H9 (cell line): ENCODE measurements around the gene HIP1R. TPM values are rescaled to one million over a fixed set of nuclear protein-coding genes. Genes with fewer than 3 reads are reported as not detected.

Experiments
- DNase-seq: peaks from one replicate; pipeline ENCODE4 v3.0.0-alpha.2; 2017
- H2AFZ ChIP-seq: one replicate; pipeline ENCODE4 v1.6.1; 2013; ENCODE audit warnings: mild to moderate bottlenecking, low read length, control low read depth, moderate library complexity
- H2AK5ac ChIP-seq: 2 replicates; pipeline ENCODE4 v1.6.1; 2013; ENCODE audit warnings: low read length, control low read depth, mixed read lengths; ENCODE audit not compliant: insufficient read length
- H2BK120ac ChIP-seq: one replicate; pipeline ENCODE4 v1.6.1; 2013; ENCODE audit warnings: low read depth, mild to moderate bottlenecking, low read length, control low read depth, inconsistent platforms; ENCODE audit not compliant: poor library complexity, severe bottlenecking
- H2BK12ac ChIP-seq: 2 replicates; pipeline ENCODE4 v1.6.1; 2013; ENCODE audit warnings: low read length, control low read depth, mixed read lengths, low read depth; ENCODE audit not compliant: insufficient read length
- H2BK15ac ChIP-seq: 2 replicates; pipeline ENCODE4 v1.6.1; 2013; ENCODE audit warnings: low read depth, low read length, control low read depth
- H2BK20ac ChIP-seq: one replicate; pipeline ENCODE4 v1.6.1; 2013; ENCODE audit warnings: low read depth, mild to moderate bottlenecking, low read length, control low read depth, inconsistent platforms; ENCODE audit not compliant: poor library complexity, severe bottlenecking
- H2BK5ac ChIP-seq: 2 replicates; pipeline ENCODE4 v1.6.1; 2013; ENCODE audit warnings: low read length, control low read depth, mixed read lengths; ENCODE audit not compliant: insufficient read length
- H3K14ac ChIP-seq: 2 replicates; pipeline ENCODE4 v1.6.1; 2013; ENCODE audit warnings: low read length, control low read depth; ENCODE audit not compliant: insufficient read depth
- H3K18ac ChIP-seq: 2 replicates; pipeline ENCODE4 v1.6.1; 2013; ENCODE audit warnings: low read depth, mild to moderate bottlenecking, mixed read lengths, low read length, control low read depth; ENCODE audit not compliant: insufficient read length
- H3K23ac ChIP-seq: 2 replicates; pipeline ENCODE4 v1.6.1; 2013; ENCODE audit warnings: low read length, control low read depth, mixed read lengths, low read depth; ENCODE audit not compliant: insufficient read length
- H3K23me2 ChIP-seq: 2 replicates; pipeline ENCODE4 v1.6.1; 2013; ENCODE audit warnings: low read depth, mild to moderate bottlenecking, mixed read lengths, low read length, control low read depth; ENCODE audit not compliant: insufficient read length, poor library complexity, severe bottlenecking
- H3K27ac ChIP-seq: 2 replicates; pipeline ENCODE4 v1.5.1; 2013; ENCODE audit warnings: low read length, control low read depth, mixed read lengths, low read depth; ENCODE audit not compliant: insufficient read length
- H3K27me3 ChIP-seq: 2 replicates; pipeline ENCODE4 v1.6.1; 2013; ENCODE audit warnings: low read length, control low read depth, inconsistent platforms; ENCODE audit not compliant: insufficient read depth
- H3K4ac ChIP-seq: 2 replicates; pipeline ENCODE4 v1.6.1; 2013; ENCODE audit warnings: low read depth, mild to moderate bottlenecking, control low read depth, inconsistent platforms, low read length, moderate library complexity
- H3K4me1 ChIP-seq: 2 replicates; pipeline ENCODE4 v1.6.1; 2013; ENCODE audit warnings: low read length, control low read depth, inconsistent platforms; ENCODE audit not compliant: insufficient read depth
- H3K4me2 ChIP-seq: 2 replicates; pipeline ENCODE4 v1.6.1; 2013; ENCODE audit warnings: low read length, control low read depth, mixed read lengths; ENCODE audit not compliant: insufficient read length, insufficient read depth
- H3K56ac ChIP-seq: 2 replicates; pipeline ENCODE4 v1.6.1; 2013; ENCODE audit warnings: low read depth, mild to moderate bottlenecking, mixed read lengths, low read length, control low read depth; ENCODE audit not compliant: insufficient read length
- H3K79me1 ChIP-seq: 2 replicates; pipeline ENCODE4 v1.6.1; 2013; ENCODE audit warnings: low read depth, mild to moderate bottlenecking, moderate library complexity, low read length, control low read depth, inconsistent platforms; ENCODE audit not compliant: insufficient read depth, poor library complexity, severe bottlenecking
- H3K79me2 ChIP-seq: 2 replicates; pipeline ENCODE4 v1.6.1; 2013; ENCODE audit warnings: low read length, control low read depth, inconsistent platforms; ENCODE audit not compliant: insufficient read depth
- H3K9ac ChIP-seq: 2 replicates; pipeline ENCODE4 v1.6.1; 2013; ENCODE audit warnings: low read length, control low read depth, mixed read lengths; ENCODE audit not compliant: insufficient read length; ENCODE audit errors: extremely low read depth
- H3K9me3 ChIP-seq: one replicate; pipeline ENCODE4 v1.6.1; 2013; ENCODE audit warnings: low read depth, low read length, inconsistent platforms; ENCODE audit not compliant: control insufficient read depth
- H3T11ph ChIP-seq: one replicate; pipeline ENCODE4 v1.6.1; 2013; ENCODE audit warnings: mild to moderate bottlenecking, low read length, control low read depth, inconsistent platforms
- H4K20me1 ChIP-seq: one replicate; pipeline ENCODE4 v1.6.1; 2013; ENCODE audit not compliant: control insufficient read depth, insufficient read length, insufficient read depth
- H4K5ac ChIP-seq: 2 replicates; pipeline ENCODE4 v1.6.1; 2013; ENCODE audit warnings: low read depth, mild to moderate bottlenecking, mixed read lengths, low read length, control low read depth; ENCODE audit not compliant: insufficient read length
- H4K8ac ChIP-seq: replicated peaks from 2 replicates; pipeline ENCODE4 v1.6.1; 2013; ENCODE audit warnings: low read length, control low read depth, mixed read lengths, low read depth; ENCODE audit not compliant: insufficient read length
- H4K91ac ChIP-seq: 2 replicates; pipeline ENCODE4 v1.6.1; 2013; ENCODE audit warnings: low read depth, mild to moderate bottlenecking, moderate library complexity, mixed read lengths, low read length, control low read depth; ENCODE audit not compliant: insufficient read length
- H3K27ac Mint-ChIP-seq, 3 experiments: 2 replicates in 2 of 3; 3 replicates in 1 of 3; pipeline ENCODE4 v1.8.0; 2020 to 2021; ENCODE audit warnings: mixed read lengths in 3 of 3, mild to moderate bottlenecking in 1 of 3, moderate library complexity in 1 of 3
- H3K27me3 Mint-ChIP-seq: 2 replicates; pipeline ENCODE4 v1.8.0; 2021; ENCODE audit warnings: low read depth, mild to moderate bottlenecking, moderate library complexity, mixed read lengths
- H3K36me3 Mint-ChIP-seq, 3 experiments: 2 replicates in 2 of 3; 3 replicates in 1 of 3; pipeline ENCODE4 v1.8.0; 2020 to 2021; ENCODE audit warnings: low read depth in 3 of 3, mixed read lengths in 3 of 3; ENCODE audit not compliant: insufficient read depth in 1 of 3
- H3K4me1 Mint-ChIP-seq, 2 experiments: 2 replicates each; pipeline ENCODE4 v1.8.0; 2020; ENCODE audit warnings: mixed read lengths in 2 of 2
- H3K4me3 Mint-ChIP-seq, 2 experiments: 2 replicates in 1 of 2; 3 replicates in 1 of 2; pipeline ENCODE4 v1.8.0; 2020 to 2021; ENCODE audit warnings: mild to moderate bottlenecking in 2 of 2, mixed read lengths in 2 of 2, moderate library complexity in 1 of 2
- H3K9me3 Mint-ChIP-seq, 2 experiments: 2 replicates in 1 of 2; 3 replicates in 1 of 2; pipeline ENCODE4 v1.8.0; 2020; ENCODE audit warnings: mild to moderate bottlenecking in 2 of 2, mixed read lengths in 2 of 2, moderate library complexity in 1 of 2
- CTCF ChIP-seq: fragments of 200-600 bp; sonication (generic); conservative IDR thresholded peaks from 3 replicates; pipeline ENCODE4 v1.8.0; 2021; ENCODE audit warnings: antibody characterized with exemption, mild to moderate bottlenecking
- WGBS: extraction: QIAGEN DNeasy Blood & Tissue Kit; methylation state at CpG from one replicate; pipeline ENCODE4 v1.1.7; 2013; ENCODE audit warnings: missing lambda C conversion rate, low lambda C conversion rate, mixed read lengths; ENCODE audit not compliant: insufficient read length; ENCODE audit errors: extremely low coverage; 5-methylcytosine and 5-hydroxymethylcytosine counted together
- total RNA-seq: library from RNA; stranded (reverse); gene quantifications from 2 replicates; pipeline ENCODE4 v1.2.1, GENCODE V29; 2021

Gene HIP1R
- total RNA-seq, 1 experiment from 2014 or later = 17.4 TPM

DNA sequence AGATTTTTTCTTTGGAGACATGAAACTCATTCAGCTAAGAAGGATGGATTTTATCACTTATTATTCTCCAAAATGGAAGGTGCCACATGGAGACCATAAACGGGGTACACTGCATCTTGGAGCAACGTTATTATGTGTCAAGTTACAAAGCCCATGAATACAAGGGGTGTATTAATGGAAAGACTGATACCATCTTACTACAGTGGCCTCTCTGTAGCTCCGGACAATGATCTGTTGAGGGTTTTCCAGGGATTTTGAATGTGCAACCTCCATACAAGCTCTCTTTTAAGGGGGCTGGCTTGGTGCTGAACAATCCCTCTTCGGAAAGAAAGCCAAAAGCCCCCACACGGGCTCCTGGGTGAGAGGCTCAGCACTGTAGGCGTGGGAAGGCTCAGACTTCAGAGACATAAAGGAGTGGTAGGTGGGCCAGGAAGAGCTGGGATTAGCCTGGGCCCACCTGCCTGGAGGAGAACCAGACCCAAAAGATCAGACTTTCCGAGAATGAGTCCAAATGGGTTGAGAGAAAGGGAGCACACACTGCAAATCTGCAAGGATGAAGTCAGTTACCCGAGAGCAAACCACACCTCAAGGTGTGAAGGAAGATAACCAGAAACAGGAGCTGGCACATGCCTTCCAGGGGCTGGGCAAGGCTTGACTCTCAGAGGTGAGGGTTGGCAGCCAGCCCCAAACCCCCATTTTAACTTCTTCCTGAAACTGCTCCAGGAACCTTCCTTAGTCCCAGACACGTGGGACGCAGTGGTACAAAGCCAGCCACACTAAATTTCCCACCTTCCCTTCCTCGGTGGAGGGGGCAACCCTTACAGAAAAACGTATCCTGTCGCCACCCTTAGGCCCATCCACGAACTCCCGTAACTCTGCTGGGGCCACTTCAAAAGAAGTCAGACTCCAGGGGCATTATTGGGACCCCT, 59.2 kb downstream of the HIP1R start:
- H3K27me3 ChIP-seq = peaks cover 7% of the 10 kb centered on the region; the same call in 1 of the 2 replicates
- H3K18ac ChIP-seq = no peak overlapping the region
- H3K4me2 ChIP-seq = peak overlapping the region; percentile 81
- H3T11ph ChIP-seq = no peak overlapping the region
- TF ChIP-seq CTCF = no peak
- H2BK120ac ChIP-seq = no peak overlapping the region
- Mint-ChIP-seq H3K4me3 (peak overlapping the region; percentile 73 to 91), H3K4me1 (peaks cover 50 to 58% of the 10 kb centered on the region in 2 experiments), H3K9me3 (peaks cover 0 to 6% of the 10 kb centered on the region in 2 experiments; a peak in 3 of 5 replicates), H3K36me3 (peaks cover 0 to 5% (median 0%) of the 10 kb centered on the region in 3 experiments; a peak in 2 of 7 replicates), H3K27ac (peak overlapping the region in 1 of 3 experiments; percentile 41; a peak in 1 of 7 replicates), H3K27me3 (peaks cover 79% of the 10 kb centered on the region)
- H3K4me1 ChIP-seq = 0 out of 2 replicates have a peak, but pooled peaks cover 3% of the 10 kb centered on the region
- H3K27ac ChIP-seq = no peak overlapping the region
- no peak overlapping the region for H3K4ac ChIP-seq
- no CpG with 5 or more reads among the region's 15 CpGs for WGBS
- H3K23me2 ChIP-seq = peaks cover 7% of the 10 kb centered on the region
- H3K79me2 ChIP-seq = no peaks in the 10 kb centered on the region
- H2BK20ac ChIP-seq = no peak overlapping the region
- H4K20me1 ChIP-seq = no peaks in the 10 kb centered on the region
- no peak overlapping the region for H3K14ac ChIP-seq
- H3K56ac ChIP-seq = no peak overlapping the region
- no peak overlapping the region for H4K91ac ChIP-seq
- no peak overlapping the region for H4K8ac ChIP-seq
- no peak overlapping the region for H3K9ac ChIP-seq
- no peak overlapping the region for H3K23ac ChIP-seq
- no peaks in the 10 kb centered on the region for H3K9me3 ChIP-seq
- H2BK15ac ChIP-seq = no peak overlapping the region
- H2AFZ ChIP-seq = no peak overlapping the region
- H4K5ac ChIP-seq = no peak overlapping the region
- H2BK12ac ChIP-seq = no peak overlapping the region
- H3K79me1 ChIP-seq = no peaks in the 10 kb centered on the region
- no peak for DNase-seq
- H2AK5ac ChIP-seq = no peak overlapping the region
- H2BK5ac ChIP-seq = no peak overlapping the region
